Measurements from ENCODE around the gene TSSC4. TPM values are rescaled to one million over a fixed set of nuclear protein-coding genes. Genes with fewer than 3 reads are reported as not detected.

Gene TSSC4
- total RNA-seq, 4 donors from 2014 or later: 11.0 to 66.5 (median 26.2) TPM

- DNase-seq: no peak
- intact Hi-C loops (cut with DNase I; ENCODE audit: low total_unique reads): no loop called here
- Histone ChIP-seq H3K27ac (no peak overlapping the region), H3K27me3 (no peaks in the 10 kb centered on the region), H3K4me1 (no peaks in the 10 kb centered on the region), H3K36me3 (no peaks in the 10 kb centered on the region), H3K4me3 (no peak overlapping the region), H3K9me3 (no peaks in the 10 kb centered on the region)
- TF ChIP-seq, protein P1, sequence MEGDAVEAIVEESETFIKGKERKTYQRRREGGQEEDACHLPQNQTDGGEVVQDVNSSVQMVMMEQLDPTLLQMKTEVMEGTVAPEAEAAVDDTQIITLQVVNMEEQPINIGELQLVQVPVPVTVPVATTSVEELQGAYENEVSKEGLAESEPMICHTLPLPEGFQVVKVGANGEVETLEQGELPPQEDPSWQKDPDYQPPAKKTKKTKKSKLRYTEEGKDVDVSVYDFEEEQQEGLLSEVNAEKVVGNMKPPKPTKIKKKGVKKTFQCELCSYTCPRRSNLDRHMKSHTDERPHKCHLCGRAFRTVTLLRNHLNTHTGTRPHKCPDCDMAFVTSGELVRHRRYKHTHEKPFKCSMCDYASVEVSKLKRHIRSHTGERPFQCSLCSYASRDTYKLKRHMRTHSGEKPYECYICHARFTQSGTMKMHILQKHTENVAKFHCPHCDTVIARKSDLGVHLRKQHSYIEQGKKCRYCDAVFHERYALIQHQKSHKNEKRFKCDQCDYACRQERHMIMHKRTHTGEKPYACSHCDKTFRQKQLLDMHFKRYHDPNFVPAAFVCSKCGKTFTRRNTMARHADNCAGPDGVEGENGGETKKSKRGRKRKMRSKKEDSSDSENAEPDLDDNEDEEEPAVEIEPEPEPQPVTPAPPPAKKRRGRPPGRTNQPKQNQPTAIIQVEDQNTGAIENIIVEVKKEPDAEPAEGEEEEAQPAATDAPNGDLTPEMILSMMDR (IDR thresholded peaks at IDR 0.05): no peak
- TF ChIP-seq POLR2A (IDR thresholded peaks at IDR 0.05): no peak
These were observed 39.3 kb downstream of the TSSC4 start for GRCh38 chr11:2439820-2440219.

- H3K9me3 ChIP-seq: no peaks in the 10 kb centered on the region
- no peak overlapping the region for H3K4me3 ChIP-seq
- H3K27ac ChIP-seq: no peak overlapping the region
- H3K36me3 ChIP-seq: no peaks in the 10 kb centered on the region
- no peaks in the 10 kb centered on the region for H3K4me1 ChIP-seq
- intact Hi-C loops (cut with DNase I; ENCODE audit: low total_unique reads): no loop called here
- H3K27me3 ChIP-seq: no peaks in the 10 kb centered on the region
- no peak for DNase-seq
- no peak for TF ChIP-seq POLR2A (IDR thresholded peaks at IDR 0.05)
- TF ChIP-seq, protein P1 (IDR thresholded peaks at IDR 0.05): no peak
These were observed 40.1 kb downstream of the TSSC4 start for GRCh38 chr11:2440646-2441045.

DNA sequence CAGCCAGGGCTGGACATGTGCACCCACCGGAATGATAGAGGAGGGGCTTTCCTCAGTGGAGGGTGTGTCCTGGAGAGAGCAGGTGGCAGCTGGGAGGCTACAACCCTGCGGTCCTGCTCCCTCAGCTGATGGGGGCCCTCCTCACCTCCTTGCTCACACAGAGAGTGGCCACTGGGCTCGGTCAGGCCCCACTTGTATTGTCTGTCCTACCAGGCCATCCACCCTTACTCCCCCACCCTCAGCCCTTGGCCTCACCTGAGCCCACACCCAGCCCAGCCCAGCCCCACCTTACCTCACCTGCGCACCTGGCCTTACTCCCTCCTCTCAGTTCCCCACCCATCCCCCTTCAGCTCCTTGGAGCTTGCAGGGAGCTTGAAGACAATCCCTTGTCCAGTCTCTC, 40.6 kb downstream of the TSSC4 start:
- TF ChIP-seq POLR2A (IDR thresholded peaks at IDR 0.05): no peak
- TF ChIP-seq, protein P1 (IDR thresholded peaks at IDR 0.05): no peak
- no peak for DNase-seq
- intact Hi-C loops (cut with DNase I; ENCODE audit: low total_unique reads): no loop called here
- Histone ChIP-seq H3K27ac (no peak overlapping the region), H3K27me3 (no peaks in the 10 kb centered on the region), H3K9me3 (no peaks in the 10 kb centered on the region), H3K36me3 (no peaks in the 10 kb centered on the region), H3K4me3 (no peak overlapping the region), H3K4me1 (no peaks in the 10 kb centered on the region)

DNA sequence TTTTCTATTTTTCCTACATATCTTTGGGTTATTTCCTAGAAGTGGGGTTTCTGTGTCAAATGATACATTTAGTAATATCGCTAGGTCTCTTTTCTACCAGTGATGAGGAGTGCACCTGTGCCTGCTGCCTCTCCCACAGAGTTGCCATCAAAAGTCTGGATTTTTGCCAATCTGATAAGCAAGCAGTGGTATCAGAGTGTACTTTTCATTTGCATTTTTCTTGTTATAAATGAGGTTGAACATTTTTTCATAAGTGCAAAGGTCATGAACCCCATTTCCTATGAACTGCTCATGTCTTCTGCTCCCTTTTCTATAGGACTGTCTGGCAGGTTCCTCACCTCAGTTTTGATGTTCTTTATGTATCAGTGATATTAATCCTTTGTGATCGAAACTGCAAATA, 42.0 kb downstream of the TSSC4 start:
- intact Hi-C loops (cut with DNase I; ENCODE audit: low total_unique reads): no loop called here
- no peak for DNase-seq
- Histone ChIP-seq H3K36me3 (no peaks in the 10 kb centered on the region), H3K4me3 (no peak overlapping the region), H3K4me1 (no peaks in the 10 kb centered on the region), H3K27me3 (no peaks in the 10 kb centered on the region), H3K9me3 (no peaks in the 10 kb centered on the region), H3K27ac (no peak overlapping the region)
- TF ChIP-seq, protein P1 (IDR thresholded peaks at IDR 0.05): no peak
- no peak for TF ChIP-seq POLR2A (IDR thresholded peaks at IDR 0.05)

DNA sequence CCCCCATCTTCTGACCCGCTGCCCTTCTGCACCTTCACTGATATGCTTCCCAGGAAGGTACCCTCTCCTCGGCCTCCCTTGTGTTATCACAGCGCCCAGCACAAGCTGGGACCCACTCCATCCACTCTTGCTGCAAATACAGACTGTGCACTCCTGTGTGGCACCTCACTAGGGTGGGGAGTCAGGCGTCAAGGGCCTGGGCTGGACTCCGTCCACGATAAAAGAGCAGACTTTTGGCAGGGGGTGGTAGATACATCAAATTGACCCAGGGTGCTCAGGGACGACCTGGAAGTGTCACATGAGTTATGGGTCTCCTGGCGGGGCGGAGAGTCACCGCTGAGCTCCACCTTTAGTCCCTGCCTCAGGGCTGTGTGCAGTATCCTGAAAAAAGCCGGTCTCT, 42.9 kb downstream of the TSSC4 start:
- no peaks in the 10 kb centered on the region for H3K27me3 ChIP-seq
- no peak overlapping the region for H3K27ac ChIP-seq
- no peak for DNase-seq
- intact Hi-C loops (cut with DNase I; ENCODE audit: low total_unique reads): no loop called here
- no peaks in the 10 kb centered on the region for H3K36me3 ChIP-seq
- H3K4me3 ChIP-seq: no peak overlapping the region
- no peaks in the 10 kb centered on the region for H3K9me3 ChIP-seq
- H3K4me1 ChIP-seq: no peaks in the 10 kb centered on the region
- TF ChIP-seq POLR2A (IDR thresholded peaks at IDR 0.05): no peak
- TF ChIP-seq, protein P1 (IDR thresholded peaks at IDR 0.05): no peak

Measured in uterus (tissue), 4 donors.